Mammary epithelial cell (primary cell): Measurements from ENCODE around the gene CNTNAP2.

Source experiments
- CTCF ChIP-seq, 2 donors: IDR thresholded peaks in 1 of 2; conservative IDR thresholded peaks in 1 of 2; 2 replicates each; pipeline ENCODE4 v1.5.1; 2011 to 2012; ENCODE audit warnings: inconsistent platforms in 2 of 2, low read length in 2 of 2, mild to moderate bottlenecking in 2 of 2, control low read depth in 1 of 2, low read depth in 1 of 2; ENCODE audit not compliant: insufficient read depth in 1 of 2; ENCODE audit errors: extremely low read depth in 1 of 2
- EZH2 ChIP-seq: IDR thresholded peaks from 2 replicates; pipeline ENCODE4 v1.6.1; 2012; ENCODE audit warnings: low read length, inconsistent platforms, borderline replicate concordance

GRCh38 chr7:146433501-146433900, 316.9 kb downstream of the CNTNAP2 start:
- TF ChIP-seq CTCF (conservative IDR thresholded peaks at IDR 0.05 in 1 of 2, IDR thresholded peaks at IDR 0.05 in 1 of 2; ENCODE audit: extremely low read depth in 1 of 2, insufficient read depth in 1 of 2, low read depth in 1 of 2, low read length in 2 of 2): no peak
- no peak for TF ChIP-seq EZH2
